NCI-H2171 treated with DMSO at 0.1 percent for 48 hours (cell line): Measurements from ENCODE around the gene CAMTA2.
"Not testable (repeated sequence)": the region's sequence is repeated elsewhere in the genome, so short reads cannot be mapped to it uniquely, and the experiment has no call there.

Experiments used
- DNase-seq: peaks from one replicate; lab custom pipeline; 2025; lab: John Stamatoyannopoulos, UW

The CAMTA2 gene

GRCh38 chr17:4986951-4987766 lies at the start of gene CAMTA2:
Gene CAMTA2 (minus strand): TSS chr17:4987675. CDS start chr17:4986222, 1,453 bp downstream.
- peak; percentile 96 for DNase-seq

GRCh38 chr17:5035315-5035714 lies 47.8 kb upstream of the CAMTA2 start, which contains the start of gene SLC52A1:
Gene SLC52A1 (minus strand): TSS chr17:5035426. CDS start chr17:5034606, 820 bp downstream.
- peak; percentile 33 for DNase-seq

GRCh38 chr17:5034651-5035050 lies 47.2 kb upstream of the CAMTA2 start:
- DNase-seq, result no peak

GRCh38 chr17:5034063-5034462 lies 46.6 kb upstream of the CAMTA2 start:
- DNase-seq, result no peak

- DNase-seq, result no peak
These were observed 46.0 kb upstream of the CAMTA2 start for GRCh38 chr17:5033352-5034015.

GRCh38 chr17:5032865-5033264 lies 45.4 kb upstream of the CAMTA2 start:
- no peak for DNase-seq

- peak; percentile 87 for DNase-seq
These were observed 44.0 kb upstream of the CAMTA2 start for GRCh38 chr17:5031365-5032082.

GRCh38 chr17:5030168-5030567 lies 42.7 kb upstream of the CAMTA2 start:
- not testable (repeated sequence) for DNase-seq

GRCh38 chr17:5027916-5028315 lies 40.4 kb upstream of the CAMTA2 start:
- no peak for DNase-seq

- no peak for DNase-seq
These were observed 39.8 kb upstream of the CAMTA2 start for GRCh38 chr17:5027299-5027698.

GRCh38 chr17:5024604-5025003 lies 37.1 kb upstream of the CAMTA2 start:
- no peak for DNase-seq

- no peak for DNase-seq
These were observed 36.2 kb upstream of the CAMTA2 start for GRCh38 chr17:5023588-5024147.

- DNase-seq, result no peak
These were observed 34.8 kb upstream of the CAMTA2 start for GRCh38 chr17:5022171-5022711.

- DNase-seq, result no peak
These were observed 33.1 kb upstream of the CAMTA2 start for GRCh38 chr17:5020502-5021023.

- no peak for DNase-seq
These were observed 32.0 kb upstream of the CAMTA2 start for GRCh38 chr17:5019475-5019956.

- no peak for DNase-seq
These were observed 26.9 kb upstream of the CAMTA2 start for GRCh38 chr17:5014357-5014756.

- DNase-seq, result no peak
These were observed 24.5 kb upstream of the CAMTA2 start for GRCh38 chr17:5011928-5012327.

- no peak for DNase-seq
These were observed 15.9 kb upstream of the CAMTA2 start for GRCh38 chr17:5003214-5003867.

- DNase-seq, result no peak
These were observed 14.8 kb upstream of the CAMTA2 start for GRCh38 chr17:5002121-5002788.

GRCh38 chr17:5000237-5000639 lies 12.8 kb upstream of the CAMTA2 start:
- no peak for DNase-seq
